Hypothalamus (tissue), 51 donors: ENCODE data around the gene ARHGAP26.
"Not testable (repeated sequence)": the region's sequence is repeated elsewhere in the genome, so short reads cannot be mapped to it uniquely, and the experiment has no call there.

Experiments
- DNase-seq, 51 donors: peaks; one replicate each; lab custom pipeline; 2025; lab: John Stamatoyannopoulos, UW

The ARHGAP26 gene

GRCh38 chr5:142945845-142946244 is 175.7 kb downstream of the ARHGAP26 start:
- DNase-seq: no peak

GRCh38 chr5:142946547-142947426 is 176.6 kb downstream of the ARHGAP26 start:
- peak in 11 of 51 donors; percentile 1 to 33 (median 8) for DNase-seq

- DNase-seq: no peak
These were observed 177.2 kb downstream of the ARHGAP26 start for GRCh38 chr5:142947427-142947709.

GRCh38 chr5:142952229-142952628 is 182.1 kb downstream of the ARHGAP26 start:
- DNase-seq: no peak

- not testable (repeated sequence) for DNase-seq
These were observed 182.7 kb downstream of the ARHGAP26 start for GRCh38 chr5:142952871-142953270.

- no peak for DNase-seq
These were observed 184.3 kb downstream of the ARHGAP26 start for GRCh38 chr5:142954455-142954854.

GRCh38 chr5:142955628-142956027 is 185.5 kb downstream of the ARHGAP26 start:
- peak in 4 of 51 donors; percentile 0 to 17 (median 2) for DNase-seq

GRCh38 chr5:142957528-142957927 is 187.4 kb downstream of the ARHGAP26 start:
- DNase-seq: no peak

GRCh38 chr5:142958944-142959682 is 188.9 kb downstream of the ARHGAP26 start:
- DNase-seq: no peak

- no peak for DNase-seq
These were observed 189.8 kb downstream of the ARHGAP26 start for GRCh38 chr5:142959683-142960657.

GRCh38 chr5:142961440-142962173 is 191.4 kb downstream of the ARHGAP26 start:
- DNase-seq: no peak

GRCh38 chr5:142962174-142962533 is 192.0 kb downstream of the ARHGAP26 start:
- DNase-seq: no peak

- peak in 11 of 51 donors; percentile 6 to 43 (median 27) for DNase-seq
These were observed 195.3 kb downstream of the ARHGAP26 start for GRCh38 chr5:142965258-142966120.

GRCh38 chr5:142966121-142966420 is 195.9 kb downstream of the ARHGAP26 start:
- no peak for DNase-seq

- DNase-seq: no peak
These were observed 199.0 kb downstream of the ARHGAP26 start for GRCh38 chr5:142969186-142969585.

- no peak for DNase-seq
These were observed 199.7 kb downstream of the ARHGAP26 start for GRCh38 chr5:142969624-142970439.

GRCh38 chr5:142970440-142971030 is 200.4 kb downstream of the ARHGAP26 start:
- DNase-seq: no peak
